SU-DHL-6 (cell line): ENCODE data around the gene ZMIZ1.

Experiments used
- H2AFZ ChIP-seq: fragments of 200-600 bp; sonication (generic); 2 replicates; pipeline ENCODE4 v1.6.1; 2014; ENCODE audit warnings: low read depth, mild to moderate bottlenecking, moderate library complexity, mixed read lengths, antibody characterized with exemption, low read length; ENCODE audit not compliant: severe bottlenecking
- H3F3A ChIP-seq: fragments of 200-600 bp; shearing (Covaris generic); 2 replicates; pipeline ENCODE4 v1.6.0; 2016; ENCODE audit warnings: antibody characterized with exemption, mild to moderate bottlenecking; ENCODE audit not compliant: insufficient read depth
- H3K27ac ChIP-seq: fragments of 200-600 bp; sonication (generic); 2 replicates; pipeline ENCODE4 v1.5.1; 2016; ENCODE audit warnings: low read depth, mild to moderate bottlenecking, low read length, moderate library complexity, mixed read lengths
- H3K27me3 ChIP-seq: fragments of 200-600 bp; sonication (generic), shearing (Covaris generic); 2 replicates; pipeline ENCODE4 v1.6.0; 2014; ENCODE audit warnings: mild to moderate bottlenecking, low read length
- H3K36me3 ChIP-seq: fragments of 200-600 bp; sonication (generic); 2 replicates; pipeline ENCODE4 v1.6.1; 2014; ENCODE audit warnings: mild to moderate bottlenecking, low read length, mixed read lengths
- H3K4me2 ChIP-seq: fragments of 300-600, 200-600 bp; shearing (Covaris generic), sonication (generic); 2 replicates; pipeline ENCODE4 v1.6.0; 2014; ENCODE audit warnings: low read length, low read depth, mild to moderate bottlenecking; ENCODE audit not compliant: poor library complexity, severe bottlenecking
- H3K4me3 ChIP-seq: fragments of 200-600 bp; sonication (generic); 2 replicates; pipeline ENCODE4 v1.5.1; 2014; ENCODE audit warnings: antibody characterized with exemption, low read length, mild to moderate bottlenecking, mixed read lengths; ENCODE audit not compliant: insufficient read depth, poor library complexity, severe bottlenecking
- H3K79me2 ChIP-seq: fragments of 200-600 bp; sonication (generic); 2 replicates; pipeline ENCODE4 v1.6.1; 2014; ENCODE audit warnings: mild to moderate bottlenecking, low read length, moderate library complexity; ENCODE audit not compliant: insufficient read depth
- H3K9ac ChIP-seq: fragments of 200-600 bp; sonication (generic); 2 replicates; pipeline ENCODE4 v1.7.0; 2014; ENCODE audit warnings: mild to moderate bottlenecking, low read length
- H3K9me2 ChIP-seq: fragments of 200-600 bp; sonication (generic); replicated peaks from 2 replicates; pipeline ENCODE4 v1.6.1; 2014; ENCODE audit warnings: low read length; ENCODE audit not compliant: insufficient read depth
- H3K9me3 ChIP-seq: fragments of 200-600 bp; sonication (generic); 2 replicates; pipeline ENCODE4 v1.6.1; 2014; ENCODE audit warnings: low read length, mixed read lengths; ENCODE audit not compliant: insufficient read depth
- H4K20me1 ChIP-seq: fragments of 200-600 bp; sonication (generic); 2 replicates; pipeline ENCODE4 v1.6.1; 2014; ENCODE audit warnings: low read depth, mild to moderate bottlenecking, antibody characterized with exemption, low read length, moderate library complexity, mixed read lengths
- EZH2phosphoT487 ChIP-seq: fragments of 200-600 bp; sonication (generic), shearing (Covaris generic); conservative IDR thresholded peaks from 2 replicates; pipeline ENCODE4 v1.6.1; 2018; ENCODE audit warnings: mild to moderate bottlenecking, antibody characterized with exemption, low read length, moderate library complexity, mixed read lengths
- TF ChIP-seq, protein P1 (sequence below): fragments of 200-600 bp; sonication (generic); IDR thresholded peaks from one replicate; pipeline ENCODE4 v1.5.1; 2017; ENCODE audit warnings: antibody characterized with exemption, mild to moderate bottlenecking, low read length, moderate library complexity; ENCODE audit not compliant: insufficient read depth, poor library complexity, severe bottlenecking

ZMIZ1 gene

DNA sequence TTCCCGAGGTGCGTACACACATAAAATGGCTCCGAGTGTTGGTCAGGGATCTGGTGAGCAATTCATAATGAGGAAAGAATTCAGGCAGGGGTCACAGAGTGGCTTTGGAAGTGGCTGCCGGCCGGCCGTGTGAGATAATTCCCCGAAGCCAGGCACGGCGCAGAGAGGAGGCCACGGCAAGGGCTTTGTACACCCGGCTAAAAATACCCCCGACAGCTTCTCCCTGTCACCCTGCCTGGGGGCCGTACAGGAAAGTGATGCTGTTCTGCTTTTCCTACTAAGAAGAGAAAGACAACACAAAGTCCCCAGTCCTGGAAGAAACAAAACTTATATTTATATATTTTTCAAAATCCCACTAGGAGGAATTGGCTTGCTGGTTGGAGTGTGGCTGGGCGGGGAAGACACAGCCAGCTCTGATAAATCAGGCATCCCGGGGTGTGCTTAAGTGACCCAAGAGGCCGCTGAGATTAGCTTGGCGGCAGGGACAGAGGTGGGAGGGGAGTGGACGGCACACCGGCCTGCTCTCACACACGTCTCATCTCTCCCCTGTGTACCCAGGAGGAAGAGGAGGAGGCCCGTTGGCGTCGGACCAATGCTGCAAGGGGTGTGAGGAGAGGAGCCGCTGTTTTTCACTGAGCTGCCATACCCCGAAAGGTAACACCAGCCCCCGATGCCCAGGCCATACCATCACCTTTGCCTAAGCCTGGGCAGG is 70.5 kb downstream of the ZMIZ1 start:
- Histone ChIP-seq H4K20me1 (no peaks in the 10 kb centered on the region), H3K79me2 (no peaks in the 10 kb centered on the region), H3K9ac (no peak overlapping the region), H3F3A (no peaks in the 10 kb centered on the region), H3K27ac (no peak overlapping the region), H3K36me3 (no peaks in the 10 kb centered on the region), H3K9me3 (no peaks in the 10 kb centered on the region), H3K27me3 (no peaks in the 10 kb centered on the region), H3K4me2 (no peak overlapping the region), H3K9me2 (no peaks in the 10 kb centered on the region), H3K4me3 (no peak overlapping the region), H2AFZ (no peak overlapping the region)
- TF ChIP-seq EZH2phosphoT487, result no peak
- TF ChIP-seq, protein P1, sequence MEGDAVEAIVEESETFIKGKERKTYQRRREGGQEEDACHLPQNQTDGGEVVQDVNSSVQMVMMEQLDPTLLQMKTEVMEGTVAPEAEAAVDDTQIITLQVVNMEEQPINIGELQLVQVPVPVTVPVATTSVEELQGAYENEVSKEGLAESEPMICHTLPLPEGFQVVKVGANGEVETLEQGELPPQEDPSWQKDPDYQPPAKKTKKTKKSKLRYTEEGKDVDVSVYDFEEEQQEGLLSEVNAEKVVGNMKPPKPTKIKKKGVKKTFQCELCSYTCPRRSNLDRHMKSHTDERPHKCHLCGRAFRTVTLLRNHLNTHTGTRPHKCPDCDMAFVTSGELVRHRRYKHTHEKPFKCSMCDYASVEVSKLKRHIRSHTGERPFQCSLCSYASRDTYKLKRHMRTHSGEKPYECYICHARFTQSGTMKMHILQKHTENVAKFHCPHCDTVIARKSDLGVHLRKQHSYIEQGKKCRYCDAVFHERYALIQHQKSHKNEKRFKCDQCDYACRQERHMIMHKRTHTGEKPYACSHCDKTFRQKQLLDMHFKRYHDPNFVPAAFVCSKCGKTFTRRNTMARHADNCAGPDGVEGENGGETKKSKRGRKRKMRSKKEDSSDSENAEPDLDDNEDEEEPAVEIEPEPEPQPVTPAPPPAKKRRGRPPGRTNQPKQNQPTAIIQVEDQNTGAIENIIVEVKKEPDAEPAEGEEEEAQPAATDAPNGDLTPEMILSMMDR, result no peak

DNA sequence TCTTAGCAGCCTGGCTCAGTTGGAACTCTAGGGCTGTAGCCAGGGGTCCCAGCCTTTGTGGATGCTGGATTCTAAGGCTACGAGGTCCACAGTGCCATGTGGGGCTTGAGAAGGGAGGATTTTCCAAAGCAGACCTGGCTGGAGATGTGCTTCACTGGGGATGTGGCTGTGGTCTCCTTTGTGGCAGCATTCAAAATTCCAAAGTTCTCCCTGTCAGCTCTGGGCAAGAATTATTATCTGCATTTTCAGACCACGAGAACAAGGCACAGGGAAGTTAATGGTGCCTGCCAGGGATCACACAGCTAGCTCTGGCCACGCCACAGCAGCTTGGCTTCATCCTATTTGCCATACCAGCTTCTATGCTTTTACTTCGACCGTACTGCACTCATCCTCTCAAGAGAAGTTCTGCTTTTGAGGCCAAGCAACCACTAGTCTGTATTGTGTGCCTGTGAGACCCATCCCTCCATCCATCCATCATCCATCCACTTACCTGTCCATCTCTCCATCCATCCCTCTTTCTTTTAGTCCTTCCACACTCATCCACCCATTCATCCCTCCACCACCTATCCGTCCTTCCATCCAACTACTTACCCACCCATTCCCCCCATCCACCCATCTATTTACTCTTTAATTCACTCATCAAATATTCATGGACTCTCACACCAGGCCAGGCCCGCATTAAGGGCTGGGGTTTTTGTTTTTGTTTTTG is 71.5 kb downstream of the ZMIZ1 start:
- Histone ChIP-seq H3K4me2 (no peak overlapping the region), H3K27ac (no peak overlapping the region)
- TF ChIP-seq EZH2phosphoT487, result no peak
- TF ChIP-seq, protein P1, result no peak

DNA sequence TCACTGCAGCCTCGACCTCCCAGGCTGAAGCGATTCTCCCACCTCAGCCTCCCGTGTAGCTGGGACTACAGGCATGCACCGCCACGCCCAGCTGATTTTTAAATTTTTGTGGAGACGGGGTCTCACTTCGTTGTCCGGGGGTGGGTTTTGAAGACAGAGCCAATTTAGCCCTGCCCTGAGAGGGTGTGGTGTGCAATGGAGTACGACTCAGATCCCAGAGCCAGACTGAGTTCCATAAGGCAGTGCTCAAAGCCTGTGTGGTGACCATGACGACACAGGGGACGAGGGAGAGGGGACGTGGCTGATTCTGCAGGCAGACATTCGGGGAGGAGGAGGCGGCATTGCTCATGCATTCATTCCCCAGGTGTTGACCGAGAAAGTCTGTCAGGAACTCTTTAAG is 72.1 kb downstream of the ZMIZ1 start:
- H2AFZ ChIP-seq, result no peak overlapping the region
- no peak for TF ChIP-seq EZH2phosphoT487
- TF ChIP-seq, protein P1, result no peak
- H3F3A ChIP-seq, result no peaks in the 10 kb centered on the region
- no peaks in the 10 kb centered on the region for H3K36me3 ChIP-seq
- no peaks in the 10 kb centered on the region for H3K27me3 ChIP-seq
- no peak overlapping the region for H3K4me3 ChIP-seq
- H3K9me3 ChIP-seq, result no peaks in the 10 kb centered on the region
- H3K79me2 ChIP-seq, result no peaks in the 10 kb centered on the region
- H3K9ac ChIP-seq, result no peak overlapping the region
- no peak overlapping the region for H3K27ac ChIP-seq
- H4K20me1 ChIP-seq, result no peaks in the 10 kb centered on the region
- H3K9me2 ChIP-seq, result no peaks in the 10 kb centered on the region
- H3K4me2 ChIP-seq, result no peak overlapping the region

More for the DNA sequence above, 71.5 kb downstream of the ZMIZ1 start:
- Histone ChIP-seq H2AFZ (no peak overlapping the region), H3K36me3 (no peaks in the 10 kb centered on the region), H3K27me3 (no peaks in the 10 kb centered on the region), H3F3A (no peaks in the 10 kb centered on the region), H4K20me1 (no peaks in the 10 kb centered on the region), H3K9me3 (no peaks in the 10 kb centered on the region), H3K9ac (no peak overlapping the region), H3K9me2 (no peaks in the 10 kb centered on the region), H3K79me2 (no peaks in the 10 kb centered on the region), H3K4me3 (no peak overlapping the region)
